Fibroblast of skin of left quadriceps (primary cell): Measurements from ENCODE around the gene CYB561A3.

ENCODE experiments used
- DNase-seq, 2 experiments: peaks; one replicate each; pipeline ENCODE4 v3.0.0-alpha.2; 2013; ENCODE audit warnings: low read depth in 2 of 2

CYB561A3 gene

DNA sequence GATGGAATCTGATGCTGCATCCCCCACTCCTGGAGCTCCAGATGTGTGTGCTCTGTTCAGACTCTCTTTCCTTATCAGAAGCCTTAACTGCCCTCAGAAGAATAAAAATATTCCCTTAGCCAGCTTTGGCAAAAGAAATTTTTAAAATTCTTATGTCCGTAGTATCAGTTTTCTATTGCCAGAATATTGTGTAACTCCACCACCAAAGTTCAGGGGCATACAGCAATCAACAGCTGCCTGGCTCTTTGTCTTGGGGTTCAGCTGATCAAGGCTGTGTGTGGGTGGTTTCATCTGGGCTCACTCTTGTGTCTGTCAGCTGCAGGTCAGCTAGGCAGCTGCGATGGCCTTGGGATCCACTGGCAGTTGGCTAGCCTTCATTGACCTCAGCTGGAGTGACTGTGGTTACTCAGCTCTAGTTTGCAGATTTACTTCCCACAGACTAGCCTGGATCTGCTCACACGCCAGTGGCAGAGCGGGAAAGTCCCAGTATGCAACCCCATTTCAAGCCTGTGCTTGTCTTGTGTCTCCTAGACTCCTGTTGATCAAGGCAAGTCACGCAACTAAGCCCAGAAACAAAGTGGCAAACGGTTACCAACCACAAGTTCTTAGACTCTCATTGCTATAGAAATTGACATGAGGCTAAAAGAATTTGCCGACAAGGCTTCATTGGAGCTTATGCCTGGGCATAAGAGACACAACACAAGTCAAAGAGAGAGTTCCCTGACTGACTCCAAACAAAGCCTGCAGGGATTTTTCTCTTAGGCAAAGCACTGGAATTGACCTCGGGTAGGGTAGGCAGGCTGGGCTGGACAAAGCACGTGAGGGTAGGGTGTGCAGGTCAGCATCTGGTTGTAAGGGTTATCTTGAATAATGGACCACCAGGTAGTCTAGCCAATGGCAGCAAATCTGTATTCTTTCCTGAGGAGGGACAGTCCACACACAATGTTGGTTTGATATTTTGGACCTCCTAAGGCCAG lies 8.0 kb upstream of the CYB561A3 start:
- DNase-seq = no peak

DNA sequence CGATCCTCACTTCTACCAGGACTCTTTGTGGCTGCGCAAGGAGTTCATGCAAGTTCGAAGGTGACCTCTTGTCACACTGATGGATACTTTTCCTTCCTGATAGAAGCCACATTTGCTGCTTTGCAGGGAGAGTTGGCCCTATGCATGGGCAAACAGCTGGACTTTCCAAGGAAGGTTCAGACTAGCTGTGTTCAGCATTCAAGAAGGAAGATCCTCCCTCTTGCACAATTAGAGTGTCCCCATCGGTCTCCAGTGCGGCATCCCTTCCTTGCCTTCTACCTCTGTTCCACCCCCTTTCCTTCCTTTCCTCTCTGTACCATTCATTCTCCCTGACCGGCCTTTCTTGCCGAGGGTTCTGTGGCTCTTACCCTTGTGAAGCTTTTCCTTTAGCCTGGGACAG lies 7.0 kb upstream of the CYB561A3 start:
- no peak for DNase-seq

DNA sequence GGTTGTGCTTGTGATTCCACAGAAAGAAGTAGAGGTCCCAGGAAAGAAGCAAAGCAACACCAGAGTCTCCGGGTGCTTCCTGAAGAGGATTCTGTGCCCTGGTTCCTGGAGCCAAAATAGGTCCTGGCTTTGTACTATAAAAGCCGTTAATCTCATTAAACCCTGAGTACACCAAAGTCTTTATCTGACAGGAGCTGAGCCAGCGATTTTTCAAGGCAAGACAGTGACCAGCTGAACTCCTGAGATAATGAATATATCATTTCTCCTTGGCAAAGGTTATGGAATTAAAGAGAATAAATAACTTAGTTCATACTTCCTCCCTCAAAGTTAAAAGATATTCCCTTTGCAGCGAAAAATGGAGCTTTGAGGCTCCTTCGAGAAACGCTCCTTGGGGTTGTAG lies 5.7 kb upstream of the CYB561A3 start:
- DNase-seq = no peak

DNA sequence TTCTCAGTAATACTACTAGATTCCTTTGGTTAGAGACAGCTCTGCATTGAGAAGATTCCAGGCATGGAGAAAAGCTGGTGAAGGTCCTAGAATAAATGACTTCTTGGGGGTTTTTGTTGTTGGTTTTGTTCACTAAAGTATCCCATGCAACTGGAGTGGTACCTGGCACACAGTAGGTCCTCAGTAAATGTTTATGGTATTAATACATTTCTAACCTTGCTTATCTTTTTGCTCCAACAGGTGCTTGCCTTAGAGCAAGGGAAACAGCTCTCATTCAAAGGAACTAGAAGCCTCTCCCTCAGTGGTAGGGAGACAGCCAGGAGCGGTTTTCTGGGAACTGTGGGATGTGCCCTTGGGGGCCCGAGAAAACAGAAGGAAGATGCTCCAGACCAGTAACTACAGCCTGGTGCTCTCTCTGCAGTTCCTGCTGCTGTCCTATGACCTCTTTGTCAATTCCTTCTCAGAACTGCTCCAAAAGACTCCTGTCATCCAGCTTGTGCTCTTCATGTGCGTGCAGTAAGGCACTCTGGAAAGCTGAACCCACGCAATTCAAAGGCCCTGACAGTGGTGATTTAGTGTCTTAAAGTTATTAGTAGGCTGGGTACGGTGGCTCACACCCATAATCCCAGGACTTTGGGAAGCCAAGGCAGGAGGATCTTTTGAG lies 2.5 kb upstream of the CYB561A3 start:
- no peak for DNase-seq

DNA sequence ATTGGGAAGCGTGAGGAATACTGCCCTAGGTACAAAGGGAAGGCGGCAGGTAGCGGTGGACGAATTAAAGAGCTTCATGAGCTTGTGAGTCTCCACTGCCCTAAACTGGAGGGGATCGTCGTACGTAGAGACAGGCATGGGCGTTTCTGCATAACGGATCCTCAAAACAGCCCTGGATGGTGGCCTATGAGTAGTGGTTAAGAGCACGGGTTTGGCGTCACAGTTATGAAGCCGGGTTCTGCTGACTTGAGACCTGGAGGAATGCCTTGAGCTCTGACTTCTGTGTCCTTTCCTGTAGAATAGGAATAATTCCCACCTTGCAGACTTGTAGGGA lies 827 bp upstream of the CYB561A3 start:
- DNase-seq = no peak

DNA sequence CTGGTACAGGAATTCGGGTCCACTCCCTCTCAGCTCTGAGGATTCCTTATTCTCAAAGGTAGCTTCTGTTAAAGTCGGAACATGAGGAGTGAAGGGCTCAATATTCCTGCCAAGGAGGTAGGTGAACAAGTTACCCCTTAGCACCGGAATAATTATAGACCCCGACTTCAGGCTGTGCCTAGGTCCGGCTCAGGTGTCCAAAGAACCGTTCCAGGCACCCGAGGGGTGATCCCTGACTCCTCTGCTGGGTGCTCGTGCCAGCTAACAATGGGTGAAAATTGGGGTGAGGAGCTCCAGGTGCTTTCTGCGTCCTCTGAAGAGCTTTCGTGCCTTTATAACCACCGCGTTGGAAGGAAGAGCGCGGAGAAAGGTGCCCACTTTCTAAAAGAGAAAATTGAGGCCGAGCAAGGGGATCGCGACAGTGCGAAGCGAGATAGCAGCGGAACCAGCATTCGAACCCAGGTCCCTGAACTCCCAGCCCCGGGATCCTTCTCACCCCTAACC lies 393 bp downstream of the CYB561A3 start:
- DNase-seq = no peak

DNA sequence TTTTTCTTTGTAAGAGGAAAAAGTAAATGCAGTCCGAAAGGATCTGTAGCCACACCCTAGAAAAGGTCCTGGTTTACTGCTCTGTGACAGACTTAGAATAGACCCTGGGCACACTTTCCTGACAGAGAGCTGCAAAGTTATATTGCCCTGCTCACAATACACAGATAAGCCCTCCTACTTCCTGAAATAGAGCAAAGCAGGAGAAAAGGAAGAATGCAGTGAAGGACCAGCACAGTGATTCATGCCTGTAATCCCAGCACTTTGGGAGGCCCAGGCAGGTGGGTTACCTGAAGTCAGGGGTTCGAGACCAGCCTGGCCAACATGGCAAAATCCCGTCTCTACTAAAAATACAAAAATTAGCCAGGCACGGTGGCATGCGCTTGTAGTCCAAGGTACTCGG lies 2.2 kb downstream of the CYB561A3 start:
- no peak for DNase-seq

DNA sequence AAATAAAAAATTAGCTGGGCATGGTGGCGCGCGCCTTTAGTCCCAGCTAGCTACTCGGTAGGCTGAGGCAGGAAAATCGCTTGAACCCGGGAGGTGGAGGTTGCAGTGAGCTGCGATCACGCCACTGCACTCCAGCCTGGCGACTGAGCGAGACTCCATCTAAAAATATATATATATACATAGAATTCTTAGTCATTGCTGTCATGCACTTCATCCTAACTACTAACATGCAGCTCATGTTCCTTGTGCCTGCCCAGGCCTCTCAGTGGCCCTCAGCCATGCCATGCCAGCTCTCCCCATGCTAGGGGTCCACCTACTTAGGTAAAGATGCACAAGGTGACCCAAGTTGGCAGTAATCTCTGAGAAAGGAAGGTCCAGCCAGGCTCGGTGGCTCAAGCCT lies 3.1 kb downstream of the CYB561A3 start:
- no peak for DNase-seq

DNA sequence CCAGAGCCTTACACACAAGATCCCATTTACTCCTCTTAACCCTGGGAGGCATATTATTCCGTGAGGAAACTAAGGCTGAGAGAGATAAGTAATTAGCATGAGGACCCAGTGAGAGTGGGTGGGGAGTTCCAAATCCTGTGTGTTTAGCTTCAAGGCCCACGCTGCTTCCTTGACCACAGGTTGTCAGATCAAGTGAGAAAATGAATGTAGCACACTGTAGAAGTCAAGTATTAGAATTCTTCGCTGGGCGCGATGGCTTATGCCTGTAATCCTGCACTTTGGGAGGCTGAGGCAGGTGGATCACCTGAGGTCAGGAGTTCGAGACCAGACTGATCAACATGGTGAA lies 3.8 kb downstream of the CYB561A3 start:
- no peak for DNase-seq

DNA sequence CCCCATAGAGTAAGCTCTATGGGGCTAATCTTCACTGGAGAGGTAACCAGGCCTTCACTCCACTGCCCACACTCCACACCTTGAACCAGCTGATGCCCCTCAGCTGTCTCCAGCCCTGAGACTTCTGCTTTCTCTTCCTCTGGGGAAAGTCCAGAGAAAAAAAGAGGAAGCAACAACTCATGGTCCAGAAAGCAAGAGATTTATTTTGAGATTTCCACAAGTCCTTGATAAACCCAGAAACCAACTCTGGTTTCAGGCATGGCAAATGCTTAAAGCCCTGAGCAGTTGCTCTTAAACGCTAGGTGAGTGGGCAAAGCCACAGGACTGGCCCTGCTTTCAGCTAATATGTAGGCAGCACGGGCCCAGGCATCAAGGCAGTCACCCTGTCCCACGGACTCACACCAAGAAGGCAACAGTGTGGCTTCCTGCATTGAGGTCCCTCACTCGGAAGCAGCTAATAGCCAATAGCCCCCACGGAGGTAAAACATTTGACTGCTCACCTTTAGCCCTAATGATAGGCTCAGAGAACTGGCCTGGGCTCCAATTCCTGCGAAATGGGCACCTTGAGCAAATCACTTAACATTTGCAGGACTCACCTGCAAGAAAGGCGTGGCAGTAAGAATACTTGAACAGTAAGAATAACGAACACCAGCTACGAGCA lies 4.3 kb downstream of the CYB561A3 start:
- no peak for DNase-seq

DNA sequence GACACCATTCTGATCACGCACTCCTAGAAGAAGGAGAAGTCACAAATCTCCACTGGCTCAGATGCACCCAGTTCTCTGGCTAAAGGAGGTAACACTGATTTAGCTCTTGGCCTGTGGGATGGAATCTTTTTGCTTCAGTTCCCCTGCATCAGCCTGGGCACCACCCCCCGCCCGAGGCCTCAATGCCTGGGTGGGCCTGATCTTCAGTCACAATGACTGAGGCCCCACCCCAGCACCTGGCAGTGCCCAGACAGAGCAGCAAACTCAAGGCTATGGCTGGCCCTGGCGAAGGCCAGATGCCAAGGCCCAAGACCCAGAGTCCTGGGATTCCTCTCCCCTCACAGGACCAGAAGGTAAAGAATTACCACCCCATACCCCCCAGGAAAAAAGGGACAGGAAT lies 5.0 kb downstream of the CYB561A3 start:
- DNase-seq = no peak

DNA sequence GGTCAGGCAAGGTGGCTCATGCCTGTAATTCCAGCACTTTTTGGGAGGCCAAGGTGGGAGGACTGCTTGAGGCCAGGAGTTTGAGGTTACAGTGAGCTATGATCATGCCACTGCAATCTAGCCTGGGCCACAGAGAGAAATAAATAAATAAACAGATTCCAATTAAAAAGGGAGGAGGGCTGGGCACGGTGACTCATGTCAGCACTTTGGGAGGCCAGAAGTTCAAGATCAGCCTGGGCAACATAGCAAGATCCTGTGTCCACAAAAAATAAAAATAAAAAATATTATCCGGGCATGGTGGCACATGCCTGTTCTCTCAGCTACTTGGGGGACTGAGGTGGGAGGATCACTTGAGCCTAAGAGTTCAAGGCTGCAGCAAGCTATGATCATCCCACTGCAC lies 7.5 kb downstream of the CYB561A3 start:
- DNase-seq = no peak

DNA sequence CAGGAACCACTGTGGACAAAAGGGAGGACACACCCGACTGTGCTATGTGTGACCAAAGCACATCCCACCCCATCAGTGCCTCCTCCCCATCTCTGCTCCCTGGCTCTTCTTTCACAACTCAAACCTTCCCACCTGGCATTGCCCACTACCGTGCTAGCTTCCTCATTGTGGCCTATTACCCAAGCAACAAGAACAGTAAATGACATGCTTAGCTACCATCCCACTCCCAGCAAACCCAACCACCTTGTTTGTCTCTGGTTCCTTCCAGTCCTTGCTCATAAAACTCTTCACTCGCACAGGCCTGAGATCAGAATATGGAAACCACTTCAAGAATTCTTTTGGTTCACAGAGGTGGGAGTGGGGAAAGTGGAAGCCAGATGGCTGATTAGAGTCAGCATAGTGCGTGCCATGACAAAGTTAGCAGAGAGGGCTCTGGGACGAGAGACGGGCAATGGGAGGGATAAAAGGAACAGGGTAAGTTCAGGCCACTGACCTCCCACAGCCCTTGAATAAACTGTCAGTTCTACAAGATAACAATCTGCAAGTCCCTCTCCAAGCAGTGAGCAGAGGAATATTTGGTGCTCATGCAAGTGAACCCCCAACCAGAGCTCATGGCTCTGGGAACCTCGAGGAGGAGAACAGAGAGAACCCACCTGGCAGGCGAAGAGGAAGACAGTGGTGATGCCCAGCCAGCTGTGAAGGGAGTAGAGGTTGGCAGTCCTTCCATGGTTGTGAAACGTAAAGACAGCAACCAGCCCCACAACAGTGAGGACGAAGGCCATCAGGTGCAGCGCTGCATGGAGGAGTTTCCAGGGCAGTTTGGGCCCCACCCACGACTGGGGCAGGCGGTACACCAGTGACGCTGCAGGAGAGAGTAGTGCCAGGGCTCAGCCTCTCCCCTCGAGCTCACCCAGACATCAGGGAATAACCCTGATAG lies 8.3 kb downstream of the CYB561A3 start:
- DNase-seq = no peak

DNA sequence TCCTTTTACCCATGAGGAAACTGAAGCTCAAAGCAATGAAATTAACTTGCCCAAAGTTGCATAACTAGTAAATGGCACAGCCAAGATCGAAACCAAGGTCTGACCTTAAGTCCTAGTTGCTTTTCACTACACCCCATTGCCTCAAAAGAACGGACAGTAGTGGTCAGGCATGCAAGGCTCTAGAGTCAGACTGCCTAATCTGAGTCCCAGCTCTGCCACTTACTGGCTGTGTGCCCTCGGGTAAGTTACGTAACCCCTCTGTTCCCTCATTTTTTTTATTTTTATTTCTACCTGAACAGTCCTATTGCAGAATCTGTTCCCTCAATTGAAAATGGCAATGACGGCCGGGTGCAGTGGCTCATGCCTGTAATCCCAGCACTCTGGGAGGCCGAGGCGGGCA lies 9.6 kb downstream of the CYB561A3 start:
- DNase-seq = no peak

DNA sequence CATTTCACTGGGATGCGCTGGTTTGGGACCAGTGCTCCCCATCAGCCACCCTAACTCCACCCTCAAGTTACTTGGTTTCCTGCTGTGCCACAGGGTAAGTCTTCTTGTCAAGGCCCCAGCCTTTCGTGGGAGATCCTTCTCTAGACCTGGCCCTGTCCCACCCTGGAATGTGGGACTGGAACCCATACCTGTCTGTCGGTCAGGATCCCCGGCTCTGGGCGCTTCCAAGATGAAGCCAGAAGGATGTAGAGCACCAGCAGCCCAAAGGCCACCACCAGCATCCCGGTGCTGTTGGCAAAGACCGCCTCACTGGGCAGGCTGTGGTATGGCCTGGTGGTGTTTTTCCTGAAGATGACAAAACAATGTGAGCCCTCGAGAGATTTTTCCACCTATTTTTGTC lies 10.9 kb downstream of the CYB561A3 start:
- no peak for DNase-seq

DNA sequence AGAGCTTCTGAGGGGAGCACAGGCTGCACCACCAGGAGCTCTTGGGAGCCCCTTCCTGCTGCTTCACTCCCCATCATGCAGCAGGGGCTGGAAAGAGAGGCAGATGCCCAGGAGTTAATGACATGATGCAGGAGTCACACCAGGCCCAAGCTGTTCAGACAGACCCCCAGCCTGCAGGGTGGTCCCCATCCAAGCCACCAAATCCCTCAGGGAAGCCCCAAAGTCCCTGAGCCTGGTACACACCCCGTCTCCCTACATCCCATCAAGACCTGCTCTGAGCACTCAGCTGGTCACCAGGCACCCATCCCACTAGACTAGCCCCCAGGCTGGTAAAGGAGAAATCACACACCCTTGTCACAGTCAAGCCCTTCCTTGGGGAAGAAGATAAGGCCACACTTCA lies 11.3 kb downstream of the CYB561A3 start:
- DNase-seq = no peak

DNA sequence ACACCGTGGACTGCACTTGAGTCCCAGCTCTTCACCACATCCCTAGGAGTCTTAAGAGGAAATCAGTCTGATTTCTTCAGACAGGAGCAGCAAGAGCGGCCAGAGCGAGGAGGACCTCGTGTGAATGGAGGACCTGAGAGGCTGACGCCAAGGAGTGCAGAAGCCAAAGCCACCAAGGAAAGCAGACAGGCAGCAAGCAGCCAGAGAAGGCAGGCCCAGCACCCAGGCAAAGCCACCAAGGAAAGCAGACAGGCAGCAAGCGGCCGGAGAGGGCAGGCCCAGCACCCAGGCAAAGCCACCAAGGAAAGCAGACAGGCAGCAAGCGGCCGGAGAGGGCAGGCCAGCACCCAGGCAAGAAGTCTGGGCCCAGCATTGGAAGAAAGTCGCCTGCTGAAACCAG lies 11.8 kb downstream of the CYB561A3 start:
- DNase-seq = no peak

DNA sequence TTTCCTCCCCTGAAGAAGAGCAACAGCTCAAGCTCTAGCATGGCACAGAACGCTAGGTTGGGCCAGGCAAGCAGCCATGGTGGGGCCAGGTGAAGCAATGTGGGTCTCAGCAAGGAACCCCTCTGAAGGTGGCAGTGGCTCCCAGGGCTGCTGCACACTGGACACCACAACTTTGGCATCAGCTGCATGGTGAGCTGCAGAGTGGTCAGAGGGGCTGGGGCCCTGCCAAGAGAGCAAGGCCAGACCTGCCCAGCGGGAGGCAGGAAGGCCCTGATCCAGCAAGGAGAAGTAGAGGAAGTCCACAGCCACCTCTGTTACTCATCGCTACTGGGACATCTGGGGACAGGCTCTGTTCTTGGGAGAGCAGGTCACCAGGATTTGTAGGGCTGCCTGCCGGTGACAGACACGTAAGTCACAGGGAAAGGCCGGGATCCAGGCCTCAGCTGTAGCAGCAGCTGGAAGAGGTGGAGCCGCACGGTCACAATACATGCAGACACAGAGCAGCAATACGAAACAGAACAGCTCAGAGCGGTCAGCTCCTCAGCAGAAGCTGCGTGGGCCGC lies 12.4 kb downstream of the CYB561A3 start:
- DNase-seq = no peak

DNA sequence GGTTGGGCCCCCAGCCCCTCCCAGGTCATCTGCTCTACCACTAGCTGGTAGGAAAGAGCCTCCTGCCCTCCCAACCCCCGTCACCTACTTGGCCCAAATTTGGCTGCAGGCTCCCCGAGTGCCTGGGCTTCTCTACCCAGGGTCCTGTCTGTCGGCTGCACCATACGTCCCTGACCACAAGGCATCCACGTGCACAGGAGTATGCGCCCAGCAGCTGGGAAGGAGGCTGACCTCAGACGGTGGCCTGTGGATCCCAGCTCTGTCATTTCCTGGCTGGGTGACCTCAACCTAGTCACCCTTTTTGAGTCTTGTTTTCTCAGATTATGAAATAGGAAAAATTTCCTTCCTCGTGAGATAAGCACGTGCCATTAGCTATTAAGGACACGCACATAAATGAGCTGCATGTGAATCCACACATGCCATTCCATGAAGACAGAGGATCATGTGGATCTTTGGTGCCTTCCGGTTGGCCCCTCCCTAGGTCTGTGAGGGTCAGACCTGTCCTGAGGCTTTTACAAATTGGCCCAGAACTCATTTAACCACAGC lies 13.7 kb downstream of the CYB561A3 start:
- no peak for DNase-seq

DNA sequence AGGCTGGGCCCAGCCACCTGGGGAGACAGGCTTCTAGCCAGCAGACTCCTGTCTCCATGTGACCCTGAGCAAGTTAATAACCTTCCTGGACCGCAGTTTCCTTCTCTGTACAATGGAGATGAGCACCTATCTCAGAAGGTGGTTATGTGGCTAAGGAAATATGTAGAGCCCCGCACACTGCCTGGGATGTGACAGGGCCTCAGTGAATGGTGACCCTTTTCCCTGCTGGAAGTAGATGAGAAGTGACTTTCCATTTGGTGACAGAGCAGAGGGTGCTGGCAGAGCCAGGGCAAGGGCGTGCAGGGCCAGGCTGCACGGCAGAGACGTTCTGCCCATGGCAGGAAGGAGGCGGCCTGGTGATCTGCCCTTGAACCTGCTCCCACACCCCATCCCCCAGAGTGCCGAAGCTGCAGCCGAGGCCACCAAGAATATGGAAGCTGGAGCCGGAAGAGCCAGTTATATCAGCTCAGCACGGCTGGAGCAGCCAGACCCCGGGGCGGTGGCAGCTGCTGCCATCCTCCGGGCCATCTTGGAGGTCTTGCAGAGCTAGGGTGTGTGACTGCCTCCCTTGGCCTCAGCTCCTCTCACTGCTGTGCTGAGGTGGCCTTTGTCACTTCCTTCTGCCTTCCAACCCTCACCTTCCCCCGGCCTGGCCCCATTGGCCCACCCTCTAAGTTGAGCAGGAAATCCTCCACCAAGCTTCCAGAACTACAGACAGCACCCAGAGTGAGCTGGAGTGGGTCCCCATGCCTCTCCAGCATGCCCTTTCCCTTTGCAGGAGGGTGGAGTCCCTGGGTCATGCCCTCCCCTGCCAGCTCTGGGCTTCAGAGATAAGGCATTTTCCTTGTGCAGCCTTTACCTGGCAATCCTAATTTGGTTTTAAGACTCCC lies 15.5 kb downstream of the CYB561A3 start:
- no peak for DNase-seq
